Caco-2 (cell line): Measurements from ENCODE around the gene PHC1. TPM values are rescaled to one million over a fixed set of nuclear protein-coding genes. Genes with fewer than 3 reads are reported as not detected.
"Not testable (repeated sequence)": the region's sequence is repeated elsewhere in the genome, so short reads cannot be mapped to it uniquely, and the experiment has no call there.

Experiments
- BruUV-seq: library from RNA; stranded (reverse); fragments of 400-500 nt; replicated peaks from 2 replicates; lab custom pipeline; 2021; lab: Mats Ljungman, UMichigan
- CTCF ChIA-PET: fragments of 300-600 bp; sonication (Branson Sonifier 250); formaldehyde crosslinking; loops from one replicate; lab custom pipeline; 2022; ENCODE audit warnings: antibody characterized with exemption; lab: Charles Lee
- POLR2A ChIA-PET: fragments of 300-600 bp; sonication (Branson Sonifier 250); formaldehyde crosslinking; loops from one replicate; lab custom pipeline; 2022; ENCODE audit warnings: antibody characterized with exemption; lab: Charles Lee
- DNase-seq, 2 experiments: peaks; one replicate each; pipeline versions ENCODE4 v3.0.0 to v3.0.0-alpha.2; 2020 to 2022
- H3K27me3 ChIP-seq: replicated peaks from 2 replicates; pipeline ENCODE4 v1.6.0; 2011; ENCODE audit warnings: low read length; ENCODE audit not compliant: control insufficient read depth, insufficient read depth
- H3K36me3 ChIP-seq: 2 replicates; pipeline ENCODE4 v1.5.1; 2011; ENCODE audit warnings: low read length; ENCODE audit not compliant: control insufficient read depth, insufficient read depth
- H3K4me1 ChIP-seq: fragments of 250-450 bp; sonication (Bioruptor Pico); 2 replicates; pipeline ENCODE4 v1.5.1; 2020; ENCODE audit warnings: mild to moderate bottlenecking
- H3K4me3 ChIP-seq: 2 replicates; pipeline ENCODE4 v1.5.1; 2011; ENCODE audit warnings: low read depth, mild to moderate bottlenecking, control low read depth, low read length
- H3K9me3 ChIP-seq: fragments of 250-450 bp; sonication (Bioruptor Pico); 2 replicates; pipeline ENCODE4 v1.5.1; 2020; ENCODE audit warnings: mild to moderate bottlenecking, moderate library complexity
- H3K27ac Mint-ChIP-seq: one replicate; pipeline ENCODE4 v1.8.0; 2022; ENCODE audit warnings: mixed read lengths; ENCODE audit not compliant: unreplicated experiment
- H3K27me3 Mint-ChIP-seq: one replicate; pipeline ENCODE4 v1.8.0; 2022; ENCODE audit warnings: mixed read lengths; ENCODE audit not compliant: insufficient read depth, unreplicated experiment
- H3K36me3 Mint-ChIP-seq: one replicate; pipeline ENCODE4 v1.8.0; 2022; ENCODE audit warnings: mild to moderate bottlenecking, mixed read lengths; ENCODE audit not compliant: insufficient read depth, unreplicated experiment
- H3K4me1 Mint-ChIP-seq: one replicate; pipeline ENCODE4 v1.8.0; 2022; ENCODE audit warnings: low read depth, mixed read lengths; ENCODE audit not compliant: unreplicated experiment
- H3K4me3 Mint-ChIP-seq: one replicate; pipeline ENCODE4 v1.8.0; 2022; ENCODE audit warnings: mild to moderate bottlenecking, moderate library complexity, mixed read lengths; ENCODE audit not compliant: unreplicated experiment
- H3K9me3 Mint-ChIP-seq: one replicate; pipeline ENCODE4 v1.8.0; 2022; ENCODE audit warnings: mixed read lengths; ENCODE audit not compliant: unreplicated experiment
- CTCF ChIP-seq, 2 experiments: fragments of 200-600 bp in 1 of 2; IDR thresholded peaks; 1 replicate in 1 of 2; 2 replicates in 1 of 2; pipeline versions ENCODE4 v1.5.1 to v1.8.0; 2011 to 2022; ENCODE audit warnings: antibody characterized with exemption in 1 of 2, control low read depth in 1 of 2, inconsistent platforms in 1 of 2, low read depth in 1 of 2, low read length in 1 of 2, mild to moderate bottlenecking in 1 of 2, moderate library complexity in 1 of 2; ENCODE audit not compliant: insufficient read depth in 1 of 2, severe bottlenecking in 1 of 2, unreplicated experiment in 1 of 2
- intact Hi-C: fragments of 100-400 bp; cut with micrococcal nuclease; formaldehyde crosslinking; loops from one replicate; pipeline ENCODE4 v1.10.0; 2022; ENCODE audit not compliant: unreplicated experiment
- total RNA-seq: library from RNA; stranded (reverse); gene quantifications from 2 replicates; pipeline ENCODE4 v1.2.3, GENCODE V29; 2022

Gene PHC1
- total RNA-seq, 1 experiment from 2014 or later, result 28.7 TPM

GRCh38 chr12:8899830-8900229 lies 14.5 kb upstream of the PHC1 start:
- H3K9me3 Mint-ChIP-seq, result no peaks in the 10 kb centered on the region
- peaks cover 14% of the 10 kb centered on the region for H3K27me3 Mint-ChIP-seq
- ChIA-PET POLR2A (no interaction called here), CTCF (no interaction called here)
- H3K36me3 Mint-ChIP-seq, result no peaks in the 10 kb centered on the region
- DNase-seq, result no peak
- Histone ChIP-seq H3K9me3 (no peaks in the 10 kb centered on the region; the same call in none of the 2 replicates), H3K36me3 (no peaks in the 10 kb centered on the region; the same call in 1 of the 2 replicates), H3K27me3 (0 out of 2 replicates have a peak, but pooled peaks cover 1% of the 10 kb centered on the region), H3K4me3 (no peak overlapping the region), H3K4me1 (no peaks in the 10 kb centered on the region)
- H3K27ac Mint-ChIP-seq, result no peak overlapping the region
- H3K4me1 Mint-ChIP-seq, result no peaks in the 10 kb centered on the region
- H3K4me3 Mint-ChIP-seq, result no peak overlapping the region
- intact Hi-C loops, result no loop called here
- BruUV-seq, result no TSS peak
- TF ChIP-seq CTCF (IDR thresholded peaks at IDR 0.05; ENCODE audit: insufficient read depth in 1 of 2, low read depth in 1 of 2, low read length in 1 of 2, severe bottlenecking in 1 of 2, unreplicated experiment in 1 of 2), result no peak

- DNase-seq, H3K4me3 Mint-ChIP-seq, H3K27me3 ChIP-seq, POLR2A ChIA-PET, H3K4me1 ChIP-seq, intact Hi-C loops, H3K4me1 Mint-ChIP-seq, H3K9me3 ChIP-seq, BruUV-seq, H3K36me3 ChIP-seq, H3K4me3 ChIP-seq, H3K27ac Mint-ChIP-seq, CTCF ChIA-PET, H3K36me3 Mint-ChIP-seq, H3K9me3 Mint-ChIP-seq: not testable (repeated sequence)
- H3K27me3 Mint-ChIP-seq, result peaks cover 18% of the 10 kb centered on the region
Measured at GRCh38 chr12:8902703-8903102, 11.6 kb upstream of the PHC1 start.

GRCh38 chr12:8903646-8904045 lies 10.7 kb upstream of the PHC1 start:
- no peak overlapping the region for H3K4me3 ChIP-seq
- no peak for DNase-seq
- no TSS peak for BruUV-seq
- no peaks in the 10 kb centered on the region for H3K36me3 Mint-ChIP-seq
- H3K4me1 ChIP-seq, result no peaks in the 10 kb centered on the region
- ChIA-PET CTCF (no interaction called here), POLR2A (no interaction called here)
- H3K36me3 ChIP-seq, result no peaks in the 10 kb centered on the region
- no peaks in the 10 kb centered on the region; the same call in 1 of the 2 replicates for H3K9me3 ChIP-seq
- no peaks in the 10 kb centered on the region for H3K9me3 Mint-ChIP-seq
- no peak overlapping the region for H3K4me3 Mint-ChIP-seq
- peaks cover 18% of the 10 kb centered on the region for H3K27me3 Mint-ChIP-seq
- intact Hi-C loops, result no loop called here
- 0 out of 2 replicates have a peak, but pooled peaks cover 1% of the 10 kb centered on the region for H3K27me3 ChIP-seq
- H3K27ac Mint-ChIP-seq, result no peak overlapping the region
- H3K4me1 Mint-ChIP-seq, result no peaks in the 10 kb centered on the region
- no peak for TF ChIP-seq CTCF (IDR thresholded peaks at IDR 0.05; ENCODE audit: insufficient read depth in 1 of 2, low read depth in 1 of 2, low read length in 1 of 2, severe bottlenecking in 1 of 2, unreplicated experiment in 1 of 2)

GRCh38 chr12:8904665-8905064 lies 9.6 kb upstream of the PHC1 start:
- intact Hi-C loops, result no loop called here

More at GRCh38 chr12:8904665-8905064, 9.6 kb upstream of the PHC1 start:
- no peaks in the 10 kb centered on the region for H3K36me3 ChIP-seq
- H3K9me3 ChIP-seq, result no peaks in the 10 kb centered on the region; the same call in 1 of the 2 replicates
- no peak for TF ChIP-seq CTCF (IDR thresholded peaks at IDR 0.05; ENCODE audit: insufficient read depth in 1 of 2, low read depth in 1 of 2, low read length in 1 of 2, severe bottlenecking in 1 of 2, unreplicated experiment in 1 of 2)
- peaks cover 15% of the 10 kb centered on the region for H3K27me3 Mint-ChIP-seq
- H3K4me1 ChIP-seq, result no peaks in the 10 kb centered on the region
- H3K4me1 Mint-ChIP-seq, result no peaks in the 10 kb centered on the region
- H3K27me3 ChIP-seq, result 0 out of 2 replicates have a peak, but pooled peaks cover 1% of the 10 kb centered on the region
- no peak overlapping the region for H3K4me3 ChIP-seq
- H3K27ac Mint-ChIP-seq, result no peak overlapping the region
- no peaks in the 10 kb centered on the region for H3K36me3 Mint-ChIP-seq
- CTCF ChIA-PET, result no interaction called here
- no TSS peak for BruUV-seq
- no peak overlapping the region for H3K4me3 Mint-ChIP-seq
- H3K9me3 Mint-ChIP-seq, result no peaks in the 10 kb centered on the region
- POLR2A ChIA-PET, result no interaction called here
- DNase-seq, result no peak
